GM18868 (cell line): ENCODE measurements around the gene COL4A1.

Experiments
- ATAC-seq: cut with Tn5 transposase; IDR thresholded peaks from one replicate; pipeline ENCODE4 v1.9.1; 2021; ENCODE audit warnings: mild to moderate bottlenecking, moderate library complexity; ENCODE audit not compliant: unreplicated experiment

COL4A1 gene

DNA sequence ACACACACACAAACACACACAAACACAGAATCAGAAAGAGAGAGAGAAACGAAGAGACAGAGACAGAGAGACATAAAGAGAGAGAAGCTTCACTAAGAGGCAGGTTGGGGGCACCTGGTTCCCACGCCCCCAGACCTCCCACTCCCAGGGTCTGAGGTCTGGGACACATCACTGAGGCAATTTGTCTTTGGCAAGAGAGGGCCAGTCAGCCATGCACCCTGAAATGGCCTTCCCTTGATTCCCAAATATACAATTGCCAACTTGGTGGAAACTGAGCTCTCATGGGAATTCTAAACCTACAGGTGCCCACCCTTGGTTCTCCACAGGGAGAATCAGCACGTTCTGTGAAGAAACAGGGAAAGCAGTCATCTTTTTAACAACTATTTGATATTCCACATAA lies 79.5 kb downstream of the COL4A1 start:
- ATAC-seq, result no peak

DNA sequence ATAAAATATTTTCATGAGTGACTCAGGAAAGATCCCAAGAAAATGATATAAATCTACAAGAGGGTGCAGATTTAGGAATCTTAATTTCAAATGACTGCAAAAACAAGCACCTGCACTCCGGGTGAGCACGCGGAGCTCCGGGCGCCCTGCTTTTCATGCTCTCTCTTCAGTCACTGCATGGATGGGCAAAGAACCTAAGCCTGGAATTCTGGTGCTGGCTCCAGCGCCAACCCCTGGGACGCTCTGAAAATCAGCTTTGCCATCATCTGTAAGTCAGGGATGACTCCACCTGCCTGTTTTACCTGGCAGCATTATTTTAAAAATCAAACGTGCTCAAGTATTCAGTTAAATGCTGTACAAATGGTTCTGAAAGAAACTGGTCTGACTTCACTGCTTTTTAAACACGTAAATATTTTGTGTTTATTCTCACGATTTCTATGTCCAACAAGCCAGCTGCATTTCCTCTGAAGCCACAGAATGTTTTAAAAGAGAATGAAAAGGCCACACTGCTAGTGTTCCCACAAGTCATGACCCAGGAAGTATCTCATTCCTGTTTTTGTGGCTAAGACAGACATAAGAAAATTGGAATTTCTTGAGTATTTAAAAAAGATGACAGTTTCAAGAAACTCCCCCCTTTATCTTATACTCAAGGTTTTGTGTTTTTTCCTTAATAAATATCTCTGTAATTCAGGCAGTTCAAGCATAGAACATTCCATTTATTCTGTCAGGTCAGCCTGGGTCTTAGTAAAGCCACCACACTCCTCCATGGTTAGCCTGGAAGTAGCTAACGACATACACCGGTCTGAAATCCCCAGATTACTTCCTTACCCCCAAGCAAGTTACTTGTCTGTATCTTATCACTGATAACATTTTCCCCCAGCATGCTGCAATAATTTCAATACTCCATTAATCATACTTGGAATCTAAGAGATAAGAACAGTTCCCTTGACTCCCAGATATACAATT lies 81.1 kb downstream of the COL4A1 start:
- no peak for ATAC-seq

DNA sequence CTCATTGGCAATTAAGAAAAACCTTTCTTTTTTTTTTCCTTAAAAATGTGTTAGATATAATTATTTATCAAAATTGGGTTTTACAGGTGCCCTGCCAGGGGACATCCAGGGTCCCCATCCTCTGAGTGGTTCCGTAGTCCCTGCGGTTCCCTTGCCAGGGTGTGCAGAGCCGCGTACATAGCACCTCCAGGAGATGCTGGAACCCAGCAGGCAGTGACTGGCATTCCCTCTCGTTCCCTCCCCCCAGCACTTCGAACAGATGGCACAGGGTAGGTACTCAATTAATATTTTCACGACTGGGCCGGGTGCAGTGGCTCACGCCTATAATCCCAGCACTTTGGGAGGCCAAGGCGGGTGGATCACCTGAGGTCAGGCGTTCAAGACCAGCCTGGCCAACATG lies 82.0 kb downstream of the COL4A1 start:
- ATAC-seq, result no peak

DNA sequence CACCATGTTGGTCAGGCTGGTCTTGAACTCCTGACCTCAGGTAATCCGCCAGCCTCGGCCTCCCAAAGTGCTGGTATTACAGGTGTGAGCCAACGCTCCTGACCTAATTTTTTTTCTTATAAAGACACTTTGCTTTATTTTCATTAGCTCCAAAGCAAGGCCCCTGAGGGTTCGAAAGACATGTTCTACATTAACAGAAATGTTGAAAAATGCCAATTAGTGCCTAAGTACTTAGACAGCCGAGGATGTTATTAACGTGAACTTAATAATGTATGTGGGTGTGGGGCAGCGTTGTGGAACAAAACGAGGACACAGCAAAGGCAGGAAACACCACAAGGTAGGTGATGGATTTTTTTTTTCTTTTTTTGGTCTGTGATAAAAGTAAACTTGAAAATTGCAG lies 82.4 kb downstream of the COL4A1 start:
- ATAC-seq, result no peak

DNA sequence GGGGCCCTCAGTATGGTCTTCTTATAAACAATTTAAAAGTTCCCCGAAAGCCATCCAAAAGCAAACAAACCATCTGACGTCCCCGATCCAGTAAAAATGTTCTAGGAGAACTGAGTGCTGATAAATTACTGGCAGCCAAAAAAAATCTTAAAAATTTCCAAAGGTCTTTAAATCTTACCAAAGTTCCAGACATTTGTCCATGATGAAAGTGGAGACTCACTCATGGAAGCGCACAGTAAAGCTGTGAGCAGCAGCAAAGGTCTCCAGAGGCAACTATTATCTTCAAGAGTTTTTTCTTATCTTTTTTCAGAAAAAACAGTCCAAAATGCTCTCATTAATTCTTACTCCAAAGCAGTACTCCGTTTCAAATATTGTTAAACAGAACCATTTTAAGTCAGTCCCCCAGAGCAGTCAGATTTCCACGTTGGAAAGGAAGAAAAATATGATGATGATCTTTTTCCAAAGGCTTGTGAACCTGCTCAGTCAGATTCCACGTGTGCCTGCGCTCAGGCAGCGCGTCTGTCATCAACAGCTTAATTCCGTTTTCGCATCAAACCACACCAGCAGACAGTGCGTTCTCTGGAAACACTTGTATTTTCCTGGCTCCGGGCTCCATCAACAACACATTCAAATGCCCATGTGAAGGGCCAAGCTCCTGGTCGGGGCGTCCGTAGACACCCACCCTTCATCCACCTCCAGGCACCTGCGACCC lies 85.4 kb downstream of the COL4A1 start:
- no peak for ATAC-seq

DNA sequence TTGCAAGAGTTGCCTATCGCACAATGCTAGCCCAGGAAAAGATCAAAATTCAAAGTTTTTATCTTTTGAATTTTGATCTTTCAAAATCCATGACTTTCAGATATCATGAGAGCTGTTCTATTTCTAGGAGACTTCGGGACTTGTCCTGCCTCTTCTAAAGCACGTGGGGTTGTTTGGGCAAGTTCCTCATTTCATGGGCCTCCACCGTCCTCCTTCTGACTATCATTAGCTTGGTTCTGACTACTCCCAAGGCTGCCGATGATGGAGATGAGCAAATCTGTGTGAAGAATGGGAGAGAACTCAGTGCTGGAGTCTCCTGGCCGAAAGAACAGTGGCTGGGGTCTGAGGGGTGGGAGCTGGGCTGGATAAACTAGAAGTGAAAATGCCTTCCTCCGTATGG lies 86.5 kb downstream of the COL4A1 start:
- ATAC-seq, result no peak

DNA sequence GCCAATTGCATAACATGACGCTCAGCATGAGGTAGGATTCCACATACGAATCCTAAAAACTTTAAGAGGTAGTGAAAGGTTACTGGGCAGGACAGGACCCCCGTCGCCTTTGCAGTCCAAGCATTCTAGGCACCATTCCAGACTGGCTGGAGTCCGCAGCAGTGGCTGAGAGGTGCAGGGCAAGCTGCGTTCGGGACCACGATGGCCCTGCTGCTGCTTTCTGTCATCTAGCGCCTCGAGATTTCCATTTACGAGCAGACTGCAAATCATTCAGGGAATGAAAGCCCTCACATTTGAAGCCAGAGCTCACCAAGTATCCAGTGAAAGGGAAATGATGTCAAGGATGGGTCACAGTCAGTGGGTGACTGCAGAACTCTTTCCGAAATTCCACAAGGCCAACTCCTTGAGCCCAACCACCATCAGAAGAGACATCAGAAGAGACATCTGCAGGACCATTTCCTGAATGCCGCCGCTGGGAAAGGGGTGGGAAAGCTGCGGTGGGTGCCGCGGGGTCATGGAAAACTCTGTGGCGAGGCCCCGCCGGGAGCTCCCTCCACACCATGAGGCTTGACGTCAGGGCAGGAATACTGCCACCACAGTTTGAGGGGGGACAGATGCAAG lies 88.3 kb downstream of the COL4A1 start:
- ATAC-seq, result no peak

DNA sequence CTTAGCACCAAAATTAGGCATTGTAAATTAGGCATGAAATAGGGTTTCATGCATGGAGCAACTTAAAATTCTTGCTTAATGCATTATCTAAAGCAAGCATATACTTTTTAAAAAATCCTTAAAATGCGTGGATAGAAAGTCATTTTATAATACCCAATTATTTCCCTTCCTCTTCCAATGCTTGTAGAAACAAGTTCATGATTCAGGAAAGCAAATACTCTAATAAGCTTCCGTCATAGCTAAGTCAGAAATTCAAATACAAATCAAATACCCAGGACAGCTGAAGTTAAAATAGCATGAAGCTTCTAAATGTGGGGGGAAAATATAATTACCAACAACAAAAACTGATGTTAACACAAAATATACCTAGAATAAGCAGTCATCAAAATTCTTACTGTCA lies 89.1 kb downstream of the COL4A1 start:
- ATAC-seq, result no peak

DNA sequence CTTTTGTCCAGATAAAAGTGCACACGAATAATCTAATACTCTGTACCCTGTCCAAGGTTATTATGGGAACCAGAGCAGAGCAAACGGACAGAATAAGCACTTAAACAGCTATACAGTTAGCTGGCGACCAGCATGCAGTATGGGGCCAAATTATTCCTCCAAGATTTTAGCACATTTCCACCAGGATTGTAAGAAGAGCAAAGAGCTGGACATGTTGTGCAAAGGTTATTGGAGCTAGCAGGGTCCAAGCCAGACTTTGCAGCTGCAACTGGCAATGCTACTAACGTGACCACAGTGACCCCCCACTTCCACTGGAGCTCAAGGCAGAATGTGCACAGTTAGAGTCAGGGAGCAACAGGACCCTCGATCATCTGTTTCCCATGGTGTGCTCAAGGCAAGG lies 89.9 kb downstream of the COL4A1 start:
- no peak for ATAC-seq

DNA sequence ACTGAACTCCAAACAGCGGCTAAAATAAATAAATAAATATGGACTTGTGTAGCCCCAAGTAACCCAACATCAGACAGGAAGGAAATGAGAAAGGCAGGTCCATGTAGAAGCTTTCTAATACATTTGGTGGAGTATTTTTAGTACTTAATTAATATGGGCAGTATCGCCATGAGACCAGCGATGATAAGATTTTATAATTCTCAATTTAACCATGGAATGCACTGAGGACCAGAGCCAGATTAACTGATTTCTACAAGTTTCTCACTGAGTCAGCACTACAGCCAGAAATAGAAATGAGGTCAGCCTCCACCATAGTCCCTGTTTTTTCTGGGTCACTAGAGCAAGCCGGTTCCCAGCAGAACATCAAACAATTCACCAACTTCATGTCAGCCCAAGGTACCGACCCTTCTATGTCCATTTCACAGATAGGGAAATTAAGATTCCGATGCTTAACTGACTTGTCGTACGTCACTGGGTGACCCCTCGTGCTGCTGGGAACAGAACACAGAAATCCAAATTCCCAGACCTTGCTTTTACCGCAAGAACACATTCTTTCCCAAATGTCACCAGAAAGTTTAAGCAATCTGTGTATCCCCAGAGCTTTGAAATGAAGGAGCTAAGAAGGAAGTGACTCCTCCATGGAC lies 90.4 kb downstream of the COL4A1 start:
- ATAC-seq, result no peak

DNA sequence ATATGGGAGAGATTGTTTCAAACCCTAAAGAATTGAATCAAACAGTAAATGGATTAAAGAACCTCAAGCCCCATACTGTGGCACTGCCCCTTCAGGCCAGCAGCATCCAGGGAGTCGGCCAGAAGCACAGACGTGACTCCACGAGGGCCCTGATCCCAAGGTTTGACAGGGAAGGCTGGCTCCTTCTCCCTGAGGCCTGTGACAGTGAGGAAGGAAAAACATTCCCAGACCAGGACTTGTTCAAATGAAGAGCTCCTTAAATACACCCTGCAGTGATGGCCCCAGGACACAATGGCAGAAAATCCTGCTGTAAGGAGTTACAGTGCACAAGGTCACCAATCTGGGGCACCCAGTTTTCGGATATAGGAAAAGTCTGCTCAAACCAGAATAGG lies 91.0 kb downstream of the COL4A1 start:
- no peak for ATAC-seq

DNA sequence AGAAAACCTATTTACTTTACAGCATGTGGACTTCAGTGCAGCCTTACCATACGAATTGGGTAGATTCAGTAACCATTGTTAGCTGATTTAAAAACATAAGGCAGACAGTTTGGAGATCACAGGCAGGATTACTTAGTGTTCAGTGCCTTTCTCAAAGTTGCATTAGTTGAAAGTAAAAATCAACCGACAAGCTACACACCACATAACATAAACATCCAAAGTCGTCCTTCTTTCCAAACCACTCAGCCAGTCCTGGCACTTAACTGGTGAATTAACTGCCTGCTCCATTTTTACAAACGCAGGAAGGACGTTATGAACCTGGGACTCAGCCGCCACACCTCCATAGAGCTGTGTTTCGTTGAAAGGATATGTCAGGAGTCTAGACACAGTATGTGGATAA lies 91.4 kb downstream of the COL4A1 start:
- no peak for ATAC-seq

DNA sequence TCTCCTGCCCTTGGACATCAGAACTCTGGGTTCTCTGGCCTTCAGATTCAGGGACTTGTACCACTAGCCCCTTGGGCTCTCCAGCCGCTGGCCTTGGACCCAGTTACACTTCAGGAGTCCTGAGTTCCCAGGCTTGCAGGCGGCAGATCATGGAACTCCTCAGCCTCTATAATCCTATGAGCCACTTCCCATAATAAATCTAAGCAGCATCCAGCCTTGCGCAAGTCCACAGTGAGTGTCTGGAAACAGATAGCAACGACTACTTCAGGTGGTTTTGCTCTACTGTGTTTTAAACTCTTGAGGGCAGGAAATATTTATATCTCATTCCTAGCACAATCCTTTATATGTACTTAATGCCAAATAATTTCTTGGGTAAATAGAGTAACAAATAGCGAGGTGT lies 92.3 kb downstream of the COL4A1 start:
- no peak for ATAC-seq

DNA sequence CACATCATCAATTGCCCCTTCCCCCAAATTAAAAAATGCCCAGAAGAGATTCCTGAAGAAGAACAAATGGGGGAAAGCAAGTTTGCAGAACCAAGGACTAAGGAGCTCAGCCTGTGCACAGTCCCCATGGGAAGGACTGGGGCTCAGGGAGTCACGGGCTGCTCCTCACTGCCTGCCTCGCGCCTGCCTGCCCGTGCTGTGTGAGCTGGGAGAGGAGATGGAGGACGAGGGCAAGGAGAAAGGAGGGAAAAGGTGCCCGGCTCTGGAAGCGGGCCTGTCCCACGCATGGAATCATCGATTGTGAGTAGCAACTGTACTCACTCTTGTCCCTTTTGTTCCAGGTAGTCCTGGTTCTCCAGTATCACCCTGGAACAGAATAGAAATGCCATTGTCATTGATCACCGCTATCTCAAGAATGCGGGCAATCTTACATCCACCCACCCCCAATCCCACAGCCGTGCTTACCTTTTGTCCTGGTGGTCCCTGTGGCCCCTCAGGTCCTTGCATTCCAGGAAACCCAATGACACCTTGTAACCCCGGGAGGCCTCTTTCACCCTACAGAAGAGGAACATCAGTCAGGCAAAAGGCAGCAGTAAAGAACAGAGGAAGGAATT lies 93.4 kb downstream of the COL4A1 start:
- ATAC-seq, result no peak

DNA sequence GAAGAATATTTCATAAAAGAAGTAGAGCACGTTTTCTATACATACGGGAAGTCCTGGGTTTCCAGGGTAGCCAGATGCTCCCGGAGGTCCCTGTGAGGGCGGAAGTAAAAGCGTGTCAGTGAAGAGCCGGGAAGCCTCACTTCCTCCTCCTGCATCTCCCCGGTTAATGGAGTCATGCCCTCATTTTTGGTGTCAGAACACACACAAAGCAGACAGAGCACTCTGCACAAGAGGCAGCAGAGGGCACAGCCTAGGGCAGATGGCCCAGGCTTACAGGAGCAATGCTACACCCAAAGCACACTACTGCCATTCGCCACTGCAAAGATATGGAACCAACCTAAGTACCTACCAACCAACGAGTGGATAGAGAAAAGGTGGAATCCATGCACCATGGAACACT lies 94.4 kb downstream of the COL4A1 start:
- no peak for ATAC-seq

DNA sequence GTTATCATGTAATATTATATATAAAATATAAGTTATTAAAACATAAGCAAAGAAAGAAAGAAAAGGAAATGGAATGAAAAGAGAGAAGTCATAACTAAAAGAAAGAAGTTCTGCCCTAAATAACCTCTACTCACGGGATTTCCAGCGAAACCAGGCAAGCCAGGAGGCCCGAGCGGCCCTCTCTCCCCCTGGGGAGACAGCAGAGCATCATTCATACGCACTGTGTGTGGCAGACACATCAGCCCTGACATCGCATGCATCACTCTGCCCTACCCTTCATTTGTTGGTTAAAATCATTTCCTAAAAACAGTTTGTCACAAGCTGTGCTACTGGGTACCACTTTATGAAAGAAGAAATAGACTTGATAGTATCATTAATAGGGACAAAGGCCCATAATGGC lies 95.2 kb downstream of the COL4A1 start:
- ATAC-seq, result no peak

DNA sequence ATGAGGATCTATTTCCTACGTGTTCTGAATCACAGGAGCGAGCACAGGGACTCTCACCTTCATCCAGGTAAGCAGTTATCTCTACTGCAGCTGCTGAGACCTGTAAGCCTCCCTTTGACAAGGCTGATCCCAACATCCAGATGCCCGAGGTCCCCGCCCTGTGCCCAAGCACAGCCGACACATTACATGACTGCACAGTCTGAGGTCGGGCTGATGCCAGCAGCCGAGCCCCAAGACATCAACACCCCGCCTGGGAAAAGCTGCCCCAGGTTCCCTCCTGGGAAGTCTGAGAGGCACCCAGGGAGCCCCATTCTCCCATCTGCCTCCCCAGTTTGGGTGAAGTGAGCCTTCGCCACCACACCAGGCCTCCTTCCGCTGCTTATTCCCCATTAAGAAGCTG lies 95.9 kb downstream of the COL4A1 start:
- no peak for ATAC-seq

DNA sequence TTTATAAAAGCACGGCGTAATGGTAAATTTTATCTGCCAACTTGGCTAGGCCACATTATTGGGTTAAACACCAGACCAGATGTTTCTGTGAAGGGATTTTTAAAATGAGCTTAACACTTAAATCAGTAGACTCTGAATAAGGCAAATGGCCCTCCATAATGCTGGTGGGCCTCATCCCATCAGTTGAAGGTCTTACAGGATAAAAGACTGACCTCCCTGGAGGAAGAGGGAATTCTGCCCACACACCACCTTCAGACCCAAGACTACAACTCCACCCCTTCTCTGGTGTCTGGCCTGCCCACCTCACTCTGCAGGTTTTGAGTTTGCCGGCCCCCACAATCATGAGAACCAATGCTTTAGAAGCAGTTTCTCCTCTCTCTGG lies 96.4 kb downstream of the COL4A1 start:
- no peak for ATAC-seq

DNA sequence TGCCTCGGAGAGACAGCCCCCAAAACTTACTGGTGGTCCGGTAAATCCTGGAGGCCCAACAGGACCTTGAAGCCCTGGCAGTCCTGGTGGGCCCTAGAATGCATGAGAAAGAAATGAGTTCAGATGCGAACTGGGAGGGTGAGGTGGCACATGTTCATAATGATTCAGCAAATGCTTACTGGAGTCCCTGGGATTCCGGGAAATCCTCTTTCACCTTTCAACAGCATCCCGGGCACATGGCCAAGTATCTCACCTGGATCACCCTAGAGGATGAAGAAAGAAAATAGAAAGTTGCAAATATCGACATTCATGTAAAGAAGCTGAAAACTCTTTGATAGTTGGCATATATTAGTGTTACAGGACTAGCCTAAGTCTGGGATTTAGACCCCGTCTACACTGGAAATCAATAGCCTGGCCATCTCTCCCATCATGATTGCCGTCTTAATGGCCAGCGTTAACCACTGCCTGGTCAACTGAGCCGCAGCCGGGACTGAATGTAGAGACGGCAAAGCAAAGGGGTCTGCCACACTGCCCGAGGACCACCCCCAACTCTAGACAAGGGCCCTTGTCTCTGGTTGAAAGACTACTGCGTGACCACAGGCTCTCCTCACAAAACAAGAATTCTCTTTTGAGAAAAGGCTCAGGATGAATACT lies 96.9 kb downstream of the COL4A1 start:
- ATAC-seq, result no peak

DNA sequence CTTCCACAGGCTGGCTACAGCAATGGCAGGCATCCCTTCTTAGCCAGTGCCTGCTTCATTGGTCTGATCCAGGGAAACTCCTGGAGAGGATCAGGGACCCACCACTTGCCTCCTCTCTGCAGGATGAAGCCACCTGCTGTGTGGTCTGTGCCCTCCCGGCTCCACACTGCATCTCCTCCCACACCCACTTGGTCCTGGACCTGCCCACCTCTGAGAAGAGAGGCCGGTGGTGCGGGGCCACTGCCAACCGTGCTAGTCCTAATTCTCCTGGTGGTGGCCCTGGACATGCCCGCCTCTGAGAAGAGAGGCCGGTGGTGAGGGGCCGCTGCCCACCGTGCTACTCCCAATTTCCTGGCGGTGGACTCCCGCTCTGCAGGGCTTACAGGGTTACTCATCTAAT lies 98.8 kb downstream of the COL4A1 start:
- no peak for ATAC-seq
